Small intestine (tissue), 7 donors: ENCODE results near the gene SYT2. TPM values are rescaled to one million over a fixed set of nuclear protein-coding genes. Genes with fewer than 3 reads are reported as not detected.
A peak's percentile ranks its signal among the peaks of the same experiment; 100 is the strongest.
"Not testable (repeated sequence)": the region's sequence is repeated elsewhere in the genome, so short reads cannot be mapped to it uniquely, and the experiment has no call there.

Experiments
- DNase-seq, 2 donors: peaks; one replicate each; pipeline versions ENCODE4 v3.0.0 to v3.0.0-alpha.2; 2013
- FAIRE-seq: peaks from 2 replicates; lab custom pipeline; 2012; peaks lifted over from hg19 to GRCh38; lab: Jason Lieb, UNC
- H3K27ac ChIP-seq, 3 donors: one replicate each; pipeline ENCODE4 v1.5.1; 2013; ENCODE audit warnings: low read length in 2 of 3, mild to moderate bottlenecking in 2 of 3, control low read depth in 1 of 3, inconsistent platforms in 1 of 3, low read depth in 1 of 3, moderate library complexity in 1 of 3
- H3K27me3 ChIP-seq, 3 donors: one replicate each; pipeline ENCODE4 v1.6.1; 2013; ENCODE audit warnings: low read length in 3 of 3, inconsistent platforms in 1 of 3; ENCODE audit not compliant: control insufficient read depth in 3 of 3, insufficient read depth in 3 of 3
- H3K36me3 ChIP-seq, 3 donors: one replicate each; pipeline ENCODE4 v1.6.1; 2013; ENCODE audit warnings: low read length in 3 of 3, inconsistent platforms in 1 of 3, low read depth in 1 of 3, mild to moderate bottlenecking in 1 of 3, moderate library complexity in 1 of 3; ENCODE audit not compliant: control insufficient read depth in 3 of 3, insufficient read depth in 2 of 3
- H3K4me1 ChIP-seq, 3 donors: one replicate each; pipeline ENCODE4 v1.6.1; 2013; ENCODE audit warnings: low read length in 2 of 3, inconsistent platforms in 1 of 3, low read depth in 1 of 3, mild to moderate bottlenecking in 1 of 3, moderate library complexity in 1 of 3; ENCODE audit not compliant: control insufficient read depth in 3 of 3, insufficient read depth in 2 of 3
- H3K4me3 ChIP-seq, 3 donors: one replicate each; pipeline ENCODE4 v1.5.1; 2013; ENCODE audit warnings: low read length in 3 of 3, control low read depth in 1 of 3, inconsistent platforms in 1 of 3, low read depth in 1 of 3, mild to moderate bottlenecking in 1 of 3, moderate library complexity in 1 of 3
- H3K9me3 ChIP-seq, 2 donors: one replicate each; pipeline ENCODE4 v1.6.1; 2013; ENCODE audit warnings: low read depth in 1 of 2, low read length in 1 of 2; ENCODE audit not compliant: control insufficient read depth in 2 of 2, insufficient read depth in 1 of 2
- WGBS, 3 donors: extraction: QIAGEN DNeasy Blood & Tissue Kit; methylation state at CpG; one replicate each; pipeline ENCODE4 v1.1.7; 2013; 5-methylcytosine and 5-hydroxymethylcytosine counted together
- polyA plus RNA-seq, 4 donors: library from polyadenylated mRNA; stranded (reverse) in 3 of 4; unstranded in 1 of 4; fragments of 200-250 nt in 3 of 4; fragments of 120-200 nt in 1 of 4; gene quantifications; one replicate each; pipeline versions ENCODE4 v1.2.1 to v1.2.3, GENCODE V29; 2013
- donor health status: healthy with polysubstance abuse.
- donor health status: control.
- donor health status: control.
- donor health status: Bipolar disorder and iron deficiency.
- donor health status: healthy.

Gene SYT2
- polyA plus RNA-seq, 4 donors, result 0.03 to 1.8 TPM; not detected in 2

- Histone ChIP-seq H3K36me3 (peaks cover 2 to 8% (median 5%) of the 10 kb centered on the region in 3 donors), H3K4me1 (peaks cover 0 to 6% (median 0%) of the 10 kb centered on the region in 3 donors), H3K9me3 (no peaks in the 10 kb centered on the region), H3K27me3 (no peaks in the 10 kb centered on the region), H3K27ac (peak overlapping the region in 1 of 3 donors; percentile 48), H3K4me3 (no peak overlapping the region)
- FAIRE-seq, result no peak
- DNase-seq, result no peak
- 77 to 96% (median 94%) methylated on average over 4 of the region's 4 CpGs for WGBS, 3 donors
Observed at GRCh38 chr1:202567738-202568137, 142.5 kb downstream of the SYT2 start.

- no peak overlapping the region for H3K27ac ChIP-seq
- peaks cover 2 to 6% (median 3%) of the 10 kb centered on the region in 3 donors for H3K36me3 ChIP-seq
- H3K4me1 ChIP-seq, result peaks cover 0 to 6% (median 0%) of the 10 kb centered on the region in 3 donors
- WGBS, 3 donors, result 72 to 88% (median 84%) methylated on average over 2 of the region's 2 CpGs
- H3K27me3 ChIP-seq, result no peaks in the 10 kb centered on the region
- no peak for DNase-seq
- FAIRE-seq, result no peak
- no peaks in the 10 kb centered on the region for H3K9me3 ChIP-seq
- H3K4me3 ChIP-seq, result no peak overlapping the region
Observed at GRCh38 chr1:202565890-202566602, 144.2 kb downstream of the SYT2 start.

- WGBS, 3 donors, result 79 to 94% (median 83%) methylated on average over 2 of the region's 2 CpGs
- Histone ChIP-seq H3K4me1 (peaks cover 0 to 6% (median 0%) of the 10 kb centered on the region in 3 donors), H3K27ac (peak overlapping the region in 1 of 3 donors; percentile 32), H3K4me3 (no peak overlapping the region), H3K9me3 (no peaks in the 10 kb centered on the region), H3K36me3 (peaks cover 2 to 6% (median 3%) of the 10 kb centered on the region in 3 donors), H3K27me3 (no peaks in the 10 kb centered on the region)
- FAIRE-seq, result no peak
- DNase-seq, result no peak
Observed at GRCh38 chr1:202564958-202565495, 145.2 kb downstream of the SYT2 start.

- peaks cover 0 to 6% (median 0%) of the 10 kb centered on the region in 3 donors for H3K4me1 ChIP-seq
- FAIRE-seq, result no peak
- H3K36me3 ChIP-seq, result peaks cover 0 to 6% (median 2%) of the 10 kb centered on the region in 3 donors
- 86 to 96% (median 93%) methylated on average over 1 of the region's 1 CpG for WGBS, 3 donors
- H3K9me3 ChIP-seq, result no peaks in the 10 kb centered on the region
- no peak for DNase-seq
- H3K27me3 ChIP-seq, result no peaks in the 10 kb centered on the region
- no peak overlapping the region for H3K27ac ChIP-seq
- H3K4me3 ChIP-seq, result no peak overlapping the region
Observed at GRCh38 chr1:202563818-202564217, 146.4 kb downstream of the SYT2 start.

- Histone ChIP-seq H3K4me1 (peaks cover 0 to 6% (median 0%) of the 10 kb centered on the region in 3 donors), H3K9me3 (no peaks in the 10 kb centered on the region), H3K27ac (peak overlapping the region in 1 of 3 donors; percentile 39), H3K36me3 (peaks cover 0 to 6% (median 2%) of the 10 kb centered on the region in 3 donors), H3K4me3 (no peak overlapping the region), H3K27me3 (no peaks in the 10 kb centered on the region)
- whole genome bisulfite sequencing, 3 donors, result 86 to 95% (median 90%) methylated on average over 13 of the region's 13 CpGs
- DNase-seq, result no peak
- FAIRE-seq, result no peak
Observed at GRCh38 chr1:202562444-202563060, 147.7 kb downstream of the SYT2 start.

- Histone ChIP-seq H3K27me3 (no peaks in the 10 kb centered on the region), H3K4me1 (peaks cover 0 to 6% (median 0%) of the 10 kb centered on the region in 3 donors), H3K36me3 (peaks cover 0 to 8% (median 2%) of the 10 kb centered on the region in 3 donors), H3K9me3 (no peaks in the 10 kb centered on the region), H3K27ac (no peak overlapping the region), H3K4me3 (no peak overlapping the region)
- no peak for FAIRE-seq
- no peak for DNase-seq
- 73 to 86% (median 74%) methylated on average over 2 of the region's 2 CpGs for WGBS, 3 donors
Observed at GRCh38 chr1:202561726-202562443, 148.4 kb downstream of the SYT2 start.

- DNase-seq (no peak), FAIRE-seq (no peak)
- peaks cover 0 to 6% (median 0%) of the 10 kb centered on the region in 3 donors for H3K4me1 ChIP-seq
- H3K27me3 ChIP-seq, result no peaks in the 10 kb centered on the region
- no peak overlapping the region for H3K4me3 ChIP-seq
- no peak overlapping the region for H3K27ac ChIP-seq
- H3K36me3 ChIP-seq, result peaks cover 0 to 9% (median 2%) of the 10 kb centered on the region in 3 donors
- no peaks in the 10 kb centered on the region for H3K9me3 ChIP-seq
- 73 to 97% (median 82%) methylated on average over 1 of the region's 1 CpG for WGBS, 3 donors
Observed at GRCh38 chr1:202561240-202561639, 149.0 kb downstream of the SYT2 start.

- H3K27me3 ChIP-seq, H3K36me3 ChIP-seq, H3K4me1 ChIP-seq, H3K9me3 ChIP-seq, H3K4me3 ChIP-seq, H3K27ac ChIP-seq, FAIRE-seq: not testable (repeated sequence)
- DNase-seq, result peak in 1 of 2 donors; percentile 13
- 17 to 54% (median 24%) methylated on average over 1 of the region's 1 CpG for WGBS, 3 donors
Observed at GRCh38 chr1:202557662-202558061, 152.6 kb downstream of the SYT2 start.
